ENCODE data around the gene OR8A1. TPM values are rescaled to one million over a fixed set of nuclear protein-coding genes. Genes with fewer than 3 reads are reported as not detected.

Gene OR8A1
- polyA plus RNA-seq, 1 experiment, result not detected

DNA sequence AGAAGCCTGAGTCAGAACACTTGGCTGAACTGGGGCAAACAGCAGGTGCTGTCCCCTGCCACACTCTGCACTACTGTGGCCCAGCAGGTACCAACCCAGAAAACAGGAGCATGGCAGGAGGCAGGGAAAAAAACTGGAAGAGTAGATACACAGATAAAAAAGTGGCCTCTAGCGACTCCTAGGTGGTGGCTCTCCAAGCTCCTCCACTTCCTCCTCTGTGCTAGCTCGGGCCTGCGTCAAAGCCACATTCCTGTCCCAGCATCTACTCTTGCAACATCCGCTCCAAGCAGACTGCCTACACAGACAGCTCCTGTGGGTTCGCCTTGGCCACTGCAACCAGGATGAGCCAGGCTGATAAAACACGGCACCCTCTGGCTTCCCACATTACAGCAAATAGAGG lies 33.3 kb upstream of the OR8A1 start:
- CTCF ChIA-PET, result interaction anchor here (0.7 kb wide), 1 partner anchor 10 kb away, joined by 3 read pairs; no protein-coding TSS in a partner anchor

GRCh38 chr11:124538019-124538418 lies 31.8 kb upstream of the OR8A1 start:
- CTCF ChIA-PET, result no interaction called here
- Histone ChIP-seq H3K27me3 (ENCODE audit: control insufficient read depth, insufficient read depth, low read length) (no peaks in the 10 kb centered on the region), H3K4me3 (ENCODE audit: low read depth, low read length) (no peak overlapping the region), H3K36me3 (ENCODE audit: control insufficient read depth, insufficient read depth, low read length) (no peaks in the 10 kb centered on the region)
- TF ChIP-seq, protein P1, sequence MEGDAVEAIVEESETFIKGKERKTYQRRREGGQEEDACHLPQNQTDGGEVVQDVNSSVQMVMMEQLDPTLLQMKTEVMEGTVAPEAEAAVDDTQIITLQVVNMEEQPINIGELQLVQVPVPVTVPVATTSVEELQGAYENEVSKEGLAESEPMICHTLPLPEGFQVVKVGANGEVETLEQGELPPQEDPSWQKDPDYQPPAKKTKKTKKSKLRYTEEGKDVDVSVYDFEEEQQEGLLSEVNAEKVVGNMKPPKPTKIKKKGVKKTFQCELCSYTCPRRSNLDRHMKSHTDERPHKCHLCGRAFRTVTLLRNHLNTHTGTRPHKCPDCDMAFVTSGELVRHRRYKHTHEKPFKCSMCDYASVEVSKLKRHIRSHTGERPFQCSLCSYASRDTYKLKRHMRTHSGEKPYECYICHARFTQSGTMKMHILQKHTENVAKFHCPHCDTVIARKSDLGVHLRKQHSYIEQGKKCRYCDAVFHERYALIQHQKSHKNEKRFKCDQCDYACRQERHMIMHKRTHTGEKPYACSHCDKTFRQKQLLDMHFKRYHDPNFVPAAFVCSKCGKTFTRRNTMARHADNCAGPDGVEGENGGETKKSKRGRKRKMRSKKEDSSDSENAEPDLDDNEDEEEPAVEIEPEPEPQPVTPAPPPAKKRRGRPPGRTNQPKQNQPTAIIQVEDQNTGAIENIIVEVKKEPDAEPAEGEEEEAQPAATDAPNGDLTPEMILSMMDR (IDR thresholded peaks at IDR 0.05; ENCODE audit: insufficient read depth, low read depth, low read length), result no peak
- DNase-seq (ENCODE audit: low read depth), result no peak
- POLR2A ChIA-PET, result no interaction called here

More for the DNA sequence above, 33.3 kb upstream of the OR8A1 start:
- Histone ChIP-seq H3K4me3 (ENCODE audit: low read depth, low read length) (no peak overlapping the region), H3K27me3 (ENCODE audit: control insufficient read depth, insufficient read depth, low read length) (no peaks in the 10 kb centered on the region), H3K36me3 (ENCODE audit: control insufficient read depth, insufficient read depth, low read length) (no peaks in the 10 kb centered on the region)
- TF ChIP-seq, protein P1 (IDR thresholded peaks at IDR 0.05; ENCODE audit: insufficient read depth, low read depth, low read length), result no peak
- POLR2A ChIA-PET, result no interaction called here
- no peak for DNase-seq (ENCODE audit: low read depth)

GRCh38 chr11:124541204-124541603 lies 28.6 kb upstream of the OR8A1 start:
- TF ChIP-seq, protein P1 (IDR thresholded peaks at IDR 0.05; ENCODE audit: insufficient read depth, low read depth, low read length), result no peak
- H3K36me3 ChIP-seq (ENCODE audit: control insufficient read depth, insufficient read depth, low read length), result no peaks in the 10 kb centered on the region

GRCh38 chr11:124543145-124543544 lies 26.7 kb upstream of the OR8A1 start:
- POLR2A ChIA-PET, result no interaction called here
- no peak for DNase-seq (ENCODE audit: low read depth)
- Histone ChIP-seq H3K27me3 (ENCODE audit: control insufficient read depth, insufficient read depth, low read length) (no peaks in the 10 kb centered on the region), H3K36me3 (ENCODE audit: control insufficient read depth, insufficient read depth, low read length) (no peaks in the 10 kb centered on the region), H3K4me3 (ENCODE audit: low read depth, low read length) (no peak overlapping the region)
- CTCF ChIA-PET, result no interaction called here
- TF ChIP-seq, protein P1 (IDR thresholded peaks at IDR 0.05; ENCODE audit: insufficient read depth, low read depth, low read length), result no peak

More at GRCh38 chr11:124541204-124541603, 28.6 kb upstream of the OR8A1 start:
- ChIA-PET POLR2A (no interaction called here), CTCF (no interaction called here)
- Histone ChIP-seq H3K4me3 (ENCODE audit: low read depth, low read length) (no peak overlapping the region), H3K27me3 (ENCODE audit: control insufficient read depth, insufficient read depth, low read length) (no peaks in the 10 kb centered on the region)
- no peak for DNase-seq (ENCODE audit: low read depth)

- Histone ChIP-seq H3K4me3 (ENCODE audit: low read depth, low read length) (no peak within 1 kb of the TSS), H3K27me3 (ENCODE audit: control insufficient read depth, insufficient read depth, low read length) (no peaks in the 10 kb centered on the region), H3K36me3 (ENCODE audit: control insufficient read depth, insufficient read depth, low read length) (no peaks in the 10 kb centered on the region)
- TF ChIP-seq, protein P1 (IDR thresholded peaks at IDR 0.05; ENCODE audit: insufficient read depth, low read depth, low read length), result no peak
- CTCF ChIA-PET, result no interaction called here
- POLR2A ChIA-PET, result no interaction called here
- no peak for DNase-seq (ENCODE audit: low read depth)
Measured at GRCh38 chr11:124543554-124543953, 26.2 kb upstream of the OR8A1 start, which contains the start of gene OR8B12. Gene OR8B12, minus strand, starts transcription at chr11:124543654. Its CDS starts 0 bp downstream, at chr11:124543654.
